ENCODE measurements around the gene ATP10A.

DNA sequence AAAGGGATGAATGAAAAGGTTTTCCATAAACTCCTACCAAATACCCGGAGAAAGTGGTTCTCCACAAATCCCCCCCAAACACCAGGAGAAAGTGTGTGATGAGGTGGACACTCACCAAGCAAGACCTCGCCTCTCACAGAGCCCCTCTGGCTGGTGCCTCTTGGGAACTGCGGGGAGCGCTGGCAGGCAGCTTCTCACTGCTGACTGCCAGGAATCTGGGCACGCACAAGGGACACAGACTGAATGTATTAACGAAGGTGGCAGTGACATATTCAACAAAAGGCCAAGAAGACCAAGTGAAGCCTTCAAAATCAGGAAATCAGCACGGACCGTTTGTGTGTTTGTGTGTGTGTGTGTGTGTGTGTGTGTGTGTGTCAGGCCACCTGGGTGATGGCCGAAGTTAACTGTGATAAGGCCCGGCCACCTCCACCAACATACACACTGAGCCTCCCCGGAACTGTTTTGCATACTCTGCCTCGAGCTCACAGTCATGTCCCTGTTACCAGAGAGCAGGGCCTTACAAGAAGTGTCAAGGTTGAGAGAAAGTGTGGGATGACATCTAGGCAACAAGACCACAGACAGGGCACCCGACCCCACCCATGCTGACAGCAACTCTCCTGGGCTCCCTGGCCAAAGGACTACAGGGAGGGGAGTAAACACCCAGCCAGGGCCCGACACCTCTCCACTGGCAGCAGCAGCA, 18.0 kb downstream of the ATP10A start:
- TF ChIP-seq, protein P1, sequence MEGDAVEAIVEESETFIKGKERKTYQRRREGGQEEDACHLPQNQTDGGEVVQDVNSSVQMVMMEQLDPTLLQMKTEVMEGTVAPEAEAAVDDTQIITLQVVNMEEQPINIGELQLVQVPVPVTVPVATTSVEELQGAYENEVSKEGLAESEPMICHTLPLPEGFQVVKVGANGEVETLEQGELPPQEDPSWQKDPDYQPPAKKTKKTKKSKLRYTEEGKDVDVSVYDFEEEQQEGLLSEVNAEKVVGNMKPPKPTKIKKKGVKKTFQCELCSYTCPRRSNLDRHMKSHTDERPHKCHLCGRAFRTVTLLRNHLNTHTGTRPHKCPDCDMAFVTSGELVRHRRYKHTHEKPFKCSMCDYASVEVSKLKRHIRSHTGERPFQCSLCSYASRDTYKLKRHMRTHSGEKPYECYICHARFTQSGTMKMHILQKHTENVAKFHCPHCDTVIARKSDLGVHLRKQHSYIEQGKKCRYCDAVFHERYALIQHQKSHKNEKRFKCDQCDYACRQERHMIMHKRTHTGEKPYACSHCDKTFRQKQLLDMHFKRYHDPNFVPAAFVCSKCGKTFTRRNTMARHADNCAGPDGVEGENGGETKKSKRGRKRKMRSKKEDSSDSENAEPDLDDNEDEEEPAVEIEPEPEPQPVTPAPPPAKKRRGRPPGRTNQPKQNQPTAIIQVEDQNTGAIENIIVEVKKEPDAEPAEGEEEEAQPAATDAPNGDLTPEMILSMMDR (IDR thresholded peaks at IDR 0.05), result no peak
- TF ChIP-seq POLR2A (IDR thresholded peaks at IDR 0.05), result no peak
